AG09319 (cell line): ENCODE measurements around the gene PROC.

Experiments
- DNase-seq: peaks from one replicate; pipeline ENCODE4 v3.0.0-alpha.2; 2010; ENCODE audit warnings: low read depth; ENCODE audit errors: extremely low read depth
- CTCF ChIP-seq: IDR thresholded peaks from 2 replicates; pipeline ENCODE4 v1.5.1; 2011; ENCODE audit warnings: low read depth, mild to moderate bottlenecking, inconsistent platforms, low read length, moderate library complexity

The PROC gene

GRCh38 chr2:127420039-127420864 is 2.0 kb downstream of the PROC start:
- no peak for DNase-seq
- no peak for TF ChIP-seq CTCF

DNA sequence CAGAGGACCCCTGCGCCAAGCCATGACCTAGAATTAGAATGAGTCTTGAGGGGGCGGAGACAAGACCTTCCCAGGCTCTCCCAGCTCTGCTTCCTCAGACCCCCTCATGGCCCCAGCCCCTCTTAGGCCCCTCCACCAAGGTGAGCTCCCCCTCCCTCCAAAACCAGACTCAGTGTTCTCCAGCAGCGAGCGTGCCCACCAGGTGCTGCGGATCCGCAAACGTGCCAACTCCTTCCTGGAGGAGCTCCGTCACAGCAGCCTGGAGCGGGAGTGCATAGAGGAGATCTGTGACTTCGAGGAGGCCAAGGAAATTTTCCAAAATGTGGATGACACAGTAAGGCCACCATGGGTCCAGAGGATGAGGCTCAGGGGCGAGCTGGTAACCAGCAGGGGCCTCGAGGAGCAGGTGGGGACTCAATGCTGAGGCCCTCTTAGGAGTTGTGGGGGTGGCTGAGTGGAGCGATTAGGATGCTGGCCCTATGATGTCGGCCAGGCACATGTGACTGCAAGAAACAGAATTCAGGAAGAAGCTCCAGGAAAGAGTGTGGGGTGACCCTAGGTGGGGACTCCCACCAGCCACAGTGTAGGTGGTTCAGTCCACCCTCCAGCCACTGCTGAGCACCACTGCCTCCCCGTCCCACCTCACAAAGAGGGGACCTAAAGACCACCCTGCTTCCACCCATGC is 3.0 kb downstream of the PROC start:
- TF ChIP-seq CTCF = no peak
- no peak for DNase-seq

GRCh38 chr2:127421871-127422558 is 3.8 kb downstream of the PROC start:
- no peak for DNase-seq
- no peak for TF ChIP-seq CTCF

DNA sequence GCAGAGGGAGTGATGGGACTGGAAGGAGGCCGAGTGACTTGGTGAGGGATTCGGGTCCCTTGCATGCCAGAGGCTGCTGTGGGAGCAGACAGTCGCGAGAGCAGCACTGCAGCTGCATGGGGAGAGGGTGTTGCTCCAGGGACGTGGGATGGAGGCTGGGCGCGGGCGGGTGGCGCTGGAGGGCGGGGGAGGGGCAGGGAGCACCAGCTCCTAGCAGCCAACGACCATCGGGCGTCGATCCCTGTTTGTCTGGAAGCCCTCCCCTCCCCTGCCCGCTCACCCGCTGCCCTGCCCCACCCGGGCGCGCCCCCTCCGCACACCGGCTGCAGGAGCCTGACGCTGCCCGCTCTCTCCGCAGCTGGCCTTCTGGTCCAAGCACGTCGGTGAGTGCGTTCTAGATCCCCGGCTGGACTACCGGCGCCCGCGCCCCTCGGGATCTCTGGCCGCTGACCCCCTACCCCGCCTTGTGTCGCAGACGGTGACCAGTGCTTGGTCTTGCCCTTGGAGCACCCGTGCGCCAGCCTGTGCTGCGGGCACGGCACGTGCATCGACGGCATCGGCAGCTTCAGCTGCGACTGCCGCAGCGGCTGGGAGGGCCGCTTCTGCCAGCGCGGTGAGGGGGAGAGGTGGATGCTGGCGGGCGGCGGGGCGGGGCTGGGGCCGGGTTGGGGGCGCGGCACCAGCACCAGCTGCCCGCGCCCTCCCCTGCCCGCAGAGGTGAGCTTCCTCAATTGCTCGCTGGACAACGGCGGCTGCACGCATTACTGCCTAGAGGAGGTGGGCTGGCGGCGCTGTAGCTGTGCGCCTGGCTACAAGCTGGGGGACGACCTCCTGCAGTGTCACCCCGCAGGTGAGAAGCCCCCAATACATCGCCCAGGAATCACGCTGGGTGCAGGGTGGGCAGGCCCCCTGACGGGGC is 4.6 kb downstream of the PROC start:
- DNase-seq = no peak
- no peak for TF ChIP-seq CTCF

- TF ChIP-seq CTCF = no peak
- no peak for DNase-seq
These were observed 5.2 kb downstream of the PROC start for GRCh38 chr2:127423478-127423843.

- no peak for TF ChIP-seq CTCF
- DNase-seq = no peak
These were observed 5.7 kb downstream of the PROC start for GRCh38 chr2:127423880-127424279.
